HepG2 (cell line): ENCODE data around the gene TMEM63C. TPM values are rescaled to one million over a fixed set of nuclear protein-coding genes. Genes with fewer than 3 reads are reported as not detected.

ENCODE experiments used
- ATAC-seq: fragments of 200-7000 bp; cut with Tn5 transposase; 3 replicates; pipeline ENCODE4 v1.9.1; 2020; ENCODE audit warnings: mild to moderate bottlenecking, moderate library complexity
- BruUV-seq: library from RNA; stranded (reverse); fragments of 400-500 nt; replicated peaks from 2 replicates; lab custom pipeline; 2021; lab: Mats Ljungman, UMichigan
- CTCF ChIA-PET: fragments of 300-600 bp; formaldehyde crosslinking; extraction: SDS; loops from one replicate; lab custom pipeline; 2021; ENCODE audit warnings: low total read pairs, inconsistent platforms, low intra/inter-chr PET ratio; lab: Yijun Ruan, JAX
- POLR2A ChIA-PET: fragments of 350-600 bp; sonication (Branson Sonifier 250); formaldehyde crosslinking; loops from one replicate; lab custom pipeline; 2020; ENCODE audit warnings: antibody characterized with exemption, inconsistent platforms; lab: Yijun Ruan, JAX
- DNase-seq: peaks from one replicate; pipeline ENCODE4 v3.0.0-alpha.2; 2015; ENCODE audit warnings: low spot score
- FAIRE-seq: peaks from 3 replicates; lab custom pipeline; 2011; peaks lifted over from hg19 to GRCh38; lab: Jason Lieb, UNC
- H2AFZ ChIP-seq: one replicate; pipeline ENCODE4 v1.6.1; 2011; ENCODE audit warnings: low read length, inconsistent platforms
- H3K27ac ChIP-seq: fragments of 300-600 bp; 3 replicates; pipeline ENCODE4 v1.8.0; 2011; ENCODE audit warnings: mixed run types, mild to moderate bottlenecking, mixed read lengths, low read length, inconsistent platforms; ENCODE audit not compliant: insufficient read depth; ENCODE audit errors: extremely low read length
- H3K27me3 ChIP-seq, 2 experiments: fragments of 200-600 bp in 1 of 2; 2 replicates in 1 of 2; 3 replicates in 1 of 2; pipeline versions ENCODE4 v1.6.0 to v1.8.0; 2011; ENCODE audit warnings: low read length in 2 of 2, mild to moderate bottlenecking in 2 of 2, moderate library complexity in 2 of 2, inconsistent platforms in 1 of 2; ENCODE audit not compliant: insufficient read depth in 2 of 2, control insufficient read depth in 1 of 2
- H3K36me3 ChIP-seq, 2 experiments: fragments of 200-600 bp in 1 of 2; replicated peaks in 1 of 2; 2 replicates in 1 of 2; 3 replicates in 1 of 2; pipeline versions ENCODE4 v1.5.1 to v1.8.0; 2011; ENCODE audit warnings: low read length in 2 of 2, inconsistent platforms in 1 of 2; ENCODE audit not compliant: insufficient read depth in 2 of 2, control insufficient read depth in 1 of 2
- H3K4me1 ChIP-seq: 2 replicates; pipeline ENCODE4 v1.5.1; 2012; ENCODE audit warnings: low read length, inconsistent platforms; ENCODE audit not compliant: insufficient read depth
- H3K4me2 ChIP-seq: 2 replicates; pipeline ENCODE4 v1.6.0; 2011; ENCODE audit warnings: low read depth, low read length, inconsistent platforms
- H3K4me3 ChIP-seq, 3 experiments: fragments of 200-600 bp in 1 of 3; sonication (generic), shearing (Covaris generic) in 1 of 3; replicated peaks in 1 of 3; 2 replicates each; pipeline ENCODE4 v1.5.1; 2011 to 2016; ENCODE audit warnings: low read length in 3 of 3, inconsistent platforms in 2 of 3, low read depth in 2 of 3, mild to moderate bottlenecking in 2 of 3, control low read depth in 1 of 3, mixed read lengths in 1 of 3; ENCODE audit not compliant: insufficient read depth in 1 of 3
- H3K79me2 ChIP-seq: one replicate; pipeline ENCODE4 v1.6.1; 2011; ENCODE audit warnings: low read length, inconsistent platforms; ENCODE audit not compliant: insufficient read depth
- H3K9ac ChIP-seq: 2 replicates; pipeline ENCODE4 v1.6.0; 2011; ENCODE audit warnings: mild to moderate bottlenecking, low read depth, low read length, inconsistent platforms; ENCODE audit not compliant: insufficient read depth
- H3K9me3 ChIP-seq: 2 replicates; pipeline ENCODE4 v1.5.1; 2012; ENCODE audit warnings: mild to moderate bottlenecking, low read length
- H4K20me1 ChIP-seq: 2 replicates; pipeline ENCODE4 v1.6.0; 2011; ENCODE audit warnings: inconsistent platforms, mild to moderate bottlenecking, low read length, moderate library complexity; ENCODE audit not compliant: insufficient read depth
- ATF5 ChIP-seq: sonication (generic); formaldehyde crosslinking; IDR thresholded peaks from 2 replicates; pipeline ENCODE4 v1.4.0; 2020; ENCODE audit warnings: mild to moderate bottlenecking, low read depth, missing genetic modification reagents
- CHD4 ChIP-seq: fragments of 200-600 bp; sonication (generic); IDR thresholded peaks from 2 replicates; pipeline ENCODE4 v1.7.0; 2017; ENCODE audit warnings: mild to moderate bottlenecking, low read length, borderline replicate concordance
- CREB3 ChIP-seq: sonication (generic); formaldehyde crosslinking; IDR thresholded peaks from 2 replicates; pipeline ENCODE4 v1.5.0; 2020; ENCODE audit warnings: missing genetic modification reagents
- ELF4 ChIP-seq: sonication (generic); formaldehyde crosslinking; IDR thresholded peaks from 2 replicates; pipeline ENCODE4 v1.5.0; 2020; ENCODE audit warnings: missing genetic modification reagents, mild to moderate bottlenecking, moderate library complexity, borderline replicate concordance
- ETV5 ChIP-seq: IDR thresholded peaks from 2 replicates; pipeline ENCODE4 v1.6.1; 2018; ENCODE audit warnings: missing biosample characterization, missing genetic modification reagents, inconsistent platforms, borderline replicate concordance
- EZH2 ChIP-seq: conservative IDR thresholded peaks from 2 replicates; pipeline ENCODE4 v1.6.1; 2012; ENCODE audit warnings: mild to moderate bottlenecking, low read depth, low read length, moderate library complexity
- KDM1A ChIP-seq: IDR thresholded peaks from 2 replicates; pipeline ENCODE4 v1.6.1; 2016; ENCODE audit warnings: missing compliant biosample characterization
- MTA1 ChIP-seq: sonication (generic); formaldehyde crosslinking; IDR thresholded peaks from 2 replicates; pipeline ENCODE4 v1.4.0; 2020; ENCODE audit warnings: missing genetic modification reagents, mild to moderate bottlenecking, borderline replicate concordance
- MYPOP ChIP-seq: sonication (generic); formaldehyde crosslinking; IDR thresholded peaks from 2 replicates; pipeline ENCODE4 v1.8.1; 2023; ENCODE audit warnings: mild to moderate bottlenecking, moderate library complexity, missing genetic modification reagents
- PHF20 ChIP-seq: sonication (generic); formaldehyde crosslinking; IDR thresholded peaks from 2 replicates; pipeline ENCODE4 v1.5.0; 2020; ENCODE audit warnings: mild to moderate bottlenecking, missing genetic modification reagents
- PRMT3 ChIP-seq: sonication (generic); formaldehyde crosslinking; IDR thresholded peaks from 2 replicates; pipeline ENCODE4 v1.8.1; 2022; ENCODE audit warnings: low read depth, mild to moderate bottlenecking, moderate library complexity, missing genetic modification reagents, borderline replicate concordance
- SP4 ChIP-seq: sonication (generic); formaldehyde crosslinking; IDR thresholded peaks from 2 replicates; pipeline ENCODE4 v1.8.1; 2023; ENCODE audit warnings: mild to moderate bottlenecking, missing genetic modification reagents
- ZBTB4 ChIP-seq: sonication (generic); formaldehyde crosslinking; IDR thresholded peaks from 2 replicates; pipeline ENCODE4 v1.4.0; 2020; ENCODE audit warnings: missing genetic modification reagents, mild to moderate bottlenecking, borderline replicate concordance
- ZNF10 ChIP-seq: sonication (generic); formaldehyde crosslinking; IDR thresholded peaks from 2 replicates; pipeline ENCODE4 v1.4.0; 2020; ENCODE audit warnings: mild to moderate bottlenecking, low read depth, missing genetic modification reagents, borderline replicate concordance
- ZNF550 ChIP-seq: sonication (generic); formaldehyde crosslinking; IDR thresholded peaks from 2 replicates; pipeline ENCODE4 v1.4.0; 2020; ENCODE audit warnings: mild to moderate bottlenecking, missing genetic modification reagents, borderline replicate concordance
- ZNF704 ChIP-seq: sonication (generic); formaldehyde crosslinking; IDR thresholded peaks from 2 replicates; pipeline ENCODE4 v1.8.1; 2023; ENCODE audit warnings: mild to moderate bottlenecking, inconsistent platforms, moderate library complexity, missing genetic modification reagents, borderline replicate concordance
- ZNF772 ChIP-seq: sonication (generic); formaldehyde crosslinking; IDR thresholded peaks from 2 replicates; pipeline ENCODE4 v1.5.0; 2020; ENCODE audit warnings: mild to moderate bottlenecking, missing genetic modification reagents
- WGBS: methylation state at CpG from one replicate; pipeline ENCODE4 v1.1.6; 2017; ENCODE audit warnings: low lambda C conversion rate; 5-methylcytosine and 5-hydroxymethylcytosine counted together
- in situ Hi-C: cut with HindIII; loops from 2 replicates; pipeline ENCODE4 v1.10.0; 2017; ENCODE audit warnings: low pct_unique_long_range_greater_than_20kb; ENCODE audit not compliant: extremely low pct_ligation_motif_present
- intact Hi-C: fragments of 100-400 bp; cut with micrococcal nuclease; formaldehyde crosslinking; loops from one replicate; pipeline ENCODE4 v1.10.0; 2022; ENCODE audit not compliant: unreplicated experiment
- polyA plus RNA-seq, 8 experiments: library from polyadenylated mRNA; depleted of rRNA in 3 of 8; stranded (reverse) in 7 of 8; unstranded in 1 of 8; fragments of >200 nt; fragmentation: Illumina TruSeq in 4 of 8; extraction: Trizol in 4 of 8; gene quantifications; 2 replicates each; pipeline versions ENCODE4 v1.2.1 to v1.2.3, GENCODE V29; 2011 to 2016; ENCODE audit warnings: low read depth in 4 of 8, missing spikeins in 1 of 8, mixed read lengths in 1 of 8; ENCODE audit not compliant: insufficient read depth in 1 of 8
- total RNA-seq, 5 experiments: library from RNA; depleted of rRNA; stranded (reverse); fragments of >200 nt; fragmentation: Illumina TruSeq; extraction: Trizol; gene quantifications; 2 replicates each; pipeline ENCODE4 v1.2.3, GENCODE V29; 2016; ENCODE audit warnings: low read depth in 1 of 5

Gene TMEM63C
- total and polyA plus RNA-seq, 2 of the 13 experiments (the other 11 are each of a cell fraction or from before 2014, with no cell fraction given), result 0.17 to 0.27 TPM

GRCh38 chr14:77246784-77247183, 65.2 kb downstream of the TMEM63C start (continued):
- no peak for TF ChIP-seq ATF5

GRCh38 chr14:77248666-77249065, 67.1 kb downstream of the TMEM63C start:
- POLR2A ChIA-PET, result no interaction called here
- H2AFZ ChIP-seq, result no peak overlapping the region
- no peak overlapping the region for H3K27ac ChIP-seq
- ATAC-seq, result no peak
- H3K4me3 ChIP-seq, result no peak overlapping the region
- FAIRE-seq, result no peak
- CTCF ChIA-PET, result no interaction called here
- H4K20me1 ChIP-seq, result no peaks in the 10 kb centered on the region
- no peaks in the 10 kb centered on the region for H3K4me1 ChIP-seq
- DNase-seq, result no peak
- no TSS peak for BruUV-seq
- H3K27me3 ChIP-seq, result no peaks in the 10 kb centered on the region; a peak in 1 of 5 replicates
- in situ Hi-C loops, result no loop called here
- no peak overlapping the region for H3K4me2 ChIP-seq
- no peaks in the 10 kb centered on the region for H3K79me2 ChIP-seq
- H3K9ac ChIP-seq, result no peak overlapping the region
- H3K9me3 ChIP-seq, result no peaks in the 10 kb centered on the region
- 41% methylated on average over 2 of the region's 7 CpGs for WGBS
- intact Hi-C loops, result no loop called here
- H3K36me3 ChIP-seq, result no peaks in the 10 kb centered on the region
- TF ChIP-seq ZBTB4 (CRISPR knock-in tag) (no peak), ZNF772 (CRISPR knock-in tag) (no peak), MYPOP (CRISPR knock-in tag) (no peak), ZNF704 (CRISPR knock-in tag) (no peak), SP4 (CRISPR knock-in tag) (no peak), ZNF10 (no peak), PRMT3 (CRISPR knock-in tag) (no peak), CHD4 (no peak), CREB3 (CRISPR knock-in tag) (no peak), KDM1A (CRISPR knock-in tag) (no peak), ETV5 (CRISPR knock-in tag) (no peak), EZH2 (no peak), ZNF550 (no peak), MTA1 (CRISPR knock-in tag) (no peak), ELF4 (CRISPR knock-in tag) (no peak), PHF20 (CRISPR knock-in tag) (no peak)
